ENCODE measurements around the gene NDUFB4. TPM values are rescaled to one million over a fixed set of nuclear protein-coding genes. Genes with fewer than 3 reads are reported as not detected.
A peak's percentile ranks its signal among the peaks of the same experiment; 100 is the strongest.

NDUFB4 gene
- total and polyA plus RNA-seq, 2 experiments from 2014 or later, result 105 to 250 TPM

- Histone ChIP-seq H3K4me1 (ENCODE audit: insufficient read depth) (no peaks in the 10 kb centered on the region), H3K9ac (no peak overlapping the region), H3K9me2 (ENCODE audit: insufficient read depth) (no peaks in the 10 kb centered on the region), H3K4me3 (no peak overlapping the region), H3K27me3 (replicated peaks; ENCODE audit: insufficient read depth) (no peaks in the 10 kb centered on the region), H4K20me1 (ENCODE audit: insufficient read depth) (no peaks in the 10 kb centered on the region), H3K4me2 (ENCODE audit: unreplicated experiment) (no peak overlapping the region), H2AFZ (no peak overlapping the region), H3F3A (ENCODE audit: insufficient read depth) (no peaks in the 10 kb centered on the region), H3K27ac (no peak overlapping the region), H3K36me3 (ENCODE audit: low read depth) (no peaks in the 10 kb centered on the region), H3K9me3 (ENCODE audit: low read depth) (no peaks in the 10 kb centered on the region), H3K79me2 (ENCODE audit: insufficient read depth) (no peaks in the 10 kb centered on the region)
- DNase-seq, result peak; percentile 74
- TF ChIP-seq EZH2phosphoT487 (IDR thresholded peaks at IDR 0.05; ENCODE audit: insufficient read depth, low read depth) (no peak), EZH2 (IDR thresholded peaks at IDR 0.05; ENCODE audit: insufficient read depth, poor library complexity, severe bottlenecking) (no peak)
- 55 to 58% methylated on average over 12 of the region's 12 CpGs for WGBS, 2 experiments (ENCODE audit: low coverage in 1 of 2, low lambda C conversion rate in 2 of 2, missing lambda C conversion rate in 2 of 2)
- in situ Hi-C loops (cut with MboI), result no loop called here
Observed at GRCh38 chr3:120622870-120623726, 27.0 kb downstream of the NDUFB4 start.

DNA sequence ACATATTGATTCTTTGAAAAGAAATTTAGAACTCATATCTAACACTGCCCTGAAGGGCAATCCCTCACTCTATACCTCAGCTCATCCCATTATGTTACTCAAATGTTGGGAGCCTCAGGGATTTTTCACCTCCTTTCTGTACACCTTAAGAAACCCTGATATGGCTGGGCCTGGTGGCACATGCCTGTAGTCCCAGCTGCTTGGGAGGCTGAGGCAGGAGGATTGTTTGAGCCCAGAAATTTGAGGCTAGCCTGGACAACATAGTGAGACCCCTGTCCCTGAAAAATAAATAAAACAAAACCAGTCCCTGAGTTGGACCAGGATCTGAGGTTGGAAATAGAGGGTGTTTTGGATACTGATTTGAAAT is 27.6 kb downstream of the NDUFB4 start:
- Histone ChIP-seq H4K20me1 (ENCODE audit: insufficient read depth) (no peaks in the 10 kb centered on the region), H3K9me2 (ENCODE audit: insufficient read depth) (no peaks in the 10 kb centered on the region), H3K27ac (no peak overlapping the region), H3K4me3 (no peak overlapping the region), H3K4me2 (ENCODE audit: unreplicated experiment) (no peak overlapping the region), H3K9ac (no peak overlapping the region), H2AFZ (no peak overlapping the region), H3K79me2 (ENCODE audit: insufficient read depth) (no peaks in the 10 kb centered on the region), H3K4me1 (ENCODE audit: insufficient read depth) (no peaks in the 10 kb centered on the region), H3K36me3 (ENCODE audit: low read depth) (no peaks in the 10 kb centered on the region), H3K9me3 (ENCODE audit: low read depth) (no peaks in the 10 kb centered on the region), H3F3A (ENCODE audit: insufficient read depth) (no peaks in the 10 kb centered on the region), H3K27me3 (replicated peaks; ENCODE audit: insufficient read depth) (no peaks in the 10 kb centered on the region)
- TF ChIP-seq EZH2phosphoT487 (IDR thresholded peaks at IDR 0.05; ENCODE audit: insufficient read depth, low read depth) (no peak), EZH2 (IDR thresholded peaks at IDR 0.05; ENCODE audit: insufficient read depth, poor library complexity, severe bottlenecking) (no peak)
- no peak for DNase-seq
- in situ Hi-C loops (cut with MboI), result no loop called here

DNA sequence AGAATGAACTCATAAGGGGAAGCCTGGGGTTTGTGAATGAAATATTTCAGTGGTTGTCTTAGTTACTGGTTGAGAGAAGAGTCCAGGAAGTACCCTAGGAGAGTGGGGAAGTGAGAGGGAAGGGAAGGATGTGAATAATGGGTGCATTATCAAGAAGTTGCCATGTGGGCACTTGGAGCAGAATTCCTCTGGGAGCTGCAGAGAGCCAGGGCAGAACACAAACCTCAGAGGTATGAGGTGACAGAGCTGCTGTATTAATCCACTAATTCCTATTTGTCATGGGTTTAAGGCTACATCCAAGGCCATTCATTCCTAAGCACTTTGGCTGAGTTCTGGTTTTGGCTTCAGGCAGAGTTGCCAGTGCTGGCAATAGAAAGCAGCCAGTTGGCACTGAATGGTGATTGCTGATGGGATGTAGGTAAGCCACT is 29.0 kb downstream of the NDUFB4 start:
- Histone ChIP-seq H3K4me3 (no peak overlapping the region), H3F3A (ENCODE audit: insufficient read depth) (no peaks in the 10 kb centered on the region), H2AFZ (no peak overlapping the region), H3K36me3 (ENCODE audit: low read depth) (no peaks in the 10 kb centered on the region), H3K4me1 (ENCODE audit: insufficient read depth) (no peaks in the 10 kb centered on the region), H3K9me3 (ENCODE audit: low read depth) (no peaks in the 10 kb centered on the region), H4K20me1 (ENCODE audit: insufficient read depth) (no peaks in the 10 kb centered on the region), H3K9me2 (ENCODE audit: insufficient read depth) (no peaks in the 10 kb centered on the region), H3K27me3 (replicated peaks; ENCODE audit: insufficient read depth) (no peaks in the 10 kb centered on the region), H3K27ac (no peak overlapping the region), H3K79me2 (ENCODE audit: insufficient read depth) (no peaks in the 10 kb centered on the region), H3K9ac (no peak overlapping the region), H3K4me2 (ENCODE audit: unreplicated experiment) (no peak overlapping the region)
- in situ Hi-C loops (cut with MboI), result no loop called here
- TF ChIP-seq EZH2 (IDR thresholded peaks at IDR 0.05; ENCODE audit: insufficient read depth, poor library complexity, severe bottlenecking), result no peak
- no peak for TF ChIP-seq EZH2phosphoT487 (IDR thresholded peaks at IDR 0.05; ENCODE audit: insufficient read depth, low read depth)
- peak; percentile 25 for DNase-seq

- Histone ChIP-seq H3K4me1 (ENCODE audit: insufficient read depth) (peaks cover 4% of the 10 kb centered on the region; the same call in 1 of the 2 replicates), H3K9ac (no peak overlapping the region), H4K20me1 (ENCODE audit: insufficient read depth) (no peaks in the 10 kb centered on the region), H3K36me3 (ENCODE audit: low read depth) (no peaks in the 10 kb centered on the region), H3K79me2 (ENCODE audit: insufficient read depth) (no peaks in the 10 kb centered on the region), H3K4me3 (no peak overlapping the region), H3K4me2 (ENCODE audit: unreplicated experiment) (no peak overlapping the region), H3K9me2 (ENCODE audit: insufficient read depth) (no peaks in the 10 kb centered on the region), H3K27ac (no peak overlapping the region), H3K27me3 (replicated peaks; ENCODE audit: insufficient read depth) (no peaks in the 10 kb centered on the region), H3F3A (ENCODE audit: insufficient read depth) (no peaks in the 10 kb centered on the region), H2AFZ (no peak overlapping the region; the same call in 1 of the 2 replicates), H3K9me3 (ENCODE audit: low read depth) (no peaks in the 10 kb centered on the region)
- peak; percentile 51 for DNase-seq
- TF ChIP-seq EZH2 (IDR thresholded peaks at IDR 0.05; ENCODE audit: insufficient read depth, poor library complexity, severe bottlenecking) (no peak), EZH2phosphoT487 (IDR thresholded peaks at IDR 0.05; ENCODE audit: insufficient read depth, low read depth) (no peak)
- 0% methylated on average over 1 of the region's 1 CpG for whole genome bisulfite sequencing, 2 experiments (ENCODE audit: low coverage in 1 of 2, low lambda C conversion rate in 2 of 2, missing lambda C conversion rate in 2 of 2)
- in situ Hi-C loops (cut with MboI), result no loop called here
Observed at GRCh38 chr3:120634539-120634938, 38.4 kb downstream of the NDUFB4 start.

Data from GM23248 (cell line).